ENCODE measurements around the gene CLASRP.

Gene CLASRP

DNA sequence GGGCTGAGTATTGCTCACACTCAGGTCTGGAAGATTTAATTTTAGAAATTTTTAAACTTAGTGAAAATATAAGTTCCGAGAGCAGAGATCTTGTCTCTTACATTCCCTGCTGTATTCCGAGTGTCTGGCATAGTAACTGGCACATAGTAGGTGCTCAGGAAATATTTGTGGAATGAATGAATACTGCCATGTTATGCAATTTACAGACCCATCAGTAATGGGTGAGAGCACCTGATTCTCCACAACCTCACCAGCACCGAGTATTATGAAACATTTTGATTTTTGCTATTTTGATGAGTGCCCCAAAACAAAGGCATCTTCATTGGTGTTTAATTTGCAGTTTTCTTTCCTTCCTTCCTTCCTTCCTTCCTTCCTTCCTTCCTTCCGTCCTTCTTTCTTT, 15.8 kb upstream of the CLASRP start:
- no peak for DNase-seq

DNA sequence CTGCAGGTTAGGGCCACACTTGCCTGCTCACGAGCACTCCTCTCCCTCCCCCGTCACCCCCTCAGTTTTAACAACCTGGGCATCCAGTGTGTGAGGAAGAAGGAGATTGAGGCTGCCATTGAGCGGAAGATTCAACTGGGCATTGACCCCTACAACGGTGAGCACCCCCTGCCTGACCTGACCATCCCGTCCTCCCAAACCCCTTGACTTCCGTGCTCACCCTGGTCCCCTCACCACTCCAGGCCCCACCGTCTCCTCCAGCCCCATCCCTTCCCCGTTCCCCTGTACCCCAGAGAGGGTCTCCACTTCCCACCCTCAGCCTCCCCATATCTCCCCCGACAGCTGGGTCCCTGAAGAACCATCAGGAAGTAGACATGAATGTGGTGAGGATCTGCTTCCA, 13.6 kb upstream of the CLASRP start:
- no peak for DNase-seq

DNA sequence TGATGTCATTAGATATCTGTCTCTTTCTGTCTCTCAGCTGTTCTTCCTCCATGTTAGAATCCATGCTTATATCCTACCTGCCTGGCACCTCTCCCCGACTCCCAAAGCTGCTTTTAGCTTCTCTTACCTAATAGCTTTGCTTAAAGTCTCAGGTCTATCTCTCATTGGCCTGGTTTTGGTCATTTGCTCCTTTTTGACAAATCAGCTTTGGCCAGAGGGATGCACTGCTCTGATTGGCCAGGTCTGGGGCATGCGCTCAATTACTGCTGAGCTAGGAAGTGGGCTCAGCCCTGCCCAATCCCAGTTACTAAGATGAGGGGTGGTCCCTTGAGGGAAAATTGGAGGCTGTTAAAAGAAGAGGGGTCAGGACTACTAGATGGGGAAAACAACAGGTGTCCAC, 11.5 kb upstream of the CLASRP start:
- no peak for DNase-seq

DNA sequence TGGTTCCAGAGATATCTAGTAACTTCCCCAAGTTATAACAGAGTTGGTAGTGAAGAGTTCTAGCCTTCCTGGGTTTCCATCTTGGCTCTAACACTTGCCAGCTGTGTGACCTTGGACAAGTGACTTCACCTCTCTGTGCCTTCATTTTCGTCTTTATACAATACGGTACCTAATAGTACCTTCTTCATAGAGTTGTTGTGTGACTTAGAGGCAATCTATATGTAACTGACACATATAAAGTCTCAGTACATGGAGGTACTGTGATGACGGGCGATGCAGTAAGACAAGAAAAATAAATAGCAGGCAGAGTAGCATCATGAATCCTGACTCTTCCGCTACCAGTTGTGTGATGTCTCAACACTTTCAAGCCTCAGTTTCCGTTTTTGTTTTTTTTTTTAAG, 8.0 kb upstream of the CLASRP start:
- DNase-seq, result no peak

DNA sequence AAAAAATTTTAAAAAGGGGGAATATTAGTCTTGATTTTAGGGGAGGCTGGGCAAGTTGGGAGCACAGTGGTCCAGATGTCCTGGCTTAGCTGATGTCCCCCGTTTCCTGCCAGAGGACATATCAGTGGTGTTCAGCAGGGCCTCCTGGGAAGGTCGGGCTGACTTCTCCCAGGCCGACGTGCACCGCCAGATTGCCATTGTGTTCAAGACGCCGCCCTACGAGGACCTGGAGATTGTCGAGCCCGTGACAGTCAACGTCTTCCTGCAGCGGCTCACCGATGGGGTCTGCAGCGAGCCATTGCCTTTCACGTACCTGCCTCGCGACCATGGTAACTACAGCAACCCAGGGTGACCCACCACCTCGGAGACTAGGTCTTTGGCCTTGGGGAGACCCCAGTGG, 6.4 kb upstream of the CLASRP start:
- no peak for DNase-seq

DNA sequence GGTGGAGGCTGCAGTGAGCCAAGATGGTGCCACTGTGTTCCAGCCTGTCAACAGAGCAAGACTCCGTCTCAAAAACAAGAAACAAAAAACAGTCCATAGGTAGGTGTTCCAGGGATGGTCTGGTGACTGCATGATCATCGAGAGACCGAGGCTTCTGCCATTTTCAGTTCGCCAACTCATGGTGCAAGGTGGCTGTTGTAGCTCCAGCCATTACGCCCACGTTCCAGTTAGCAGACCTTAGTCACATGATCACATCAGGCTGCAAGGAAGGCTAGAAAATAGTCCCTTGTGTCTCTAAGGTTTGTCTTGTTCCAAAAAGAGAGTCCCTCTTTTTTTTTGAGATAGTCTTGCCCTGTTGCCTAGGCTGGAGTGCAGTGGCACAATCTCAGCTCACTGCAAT, 3.1 kb upstream of the CLASRP start:
- no peak for DNase-seq

DNA sequence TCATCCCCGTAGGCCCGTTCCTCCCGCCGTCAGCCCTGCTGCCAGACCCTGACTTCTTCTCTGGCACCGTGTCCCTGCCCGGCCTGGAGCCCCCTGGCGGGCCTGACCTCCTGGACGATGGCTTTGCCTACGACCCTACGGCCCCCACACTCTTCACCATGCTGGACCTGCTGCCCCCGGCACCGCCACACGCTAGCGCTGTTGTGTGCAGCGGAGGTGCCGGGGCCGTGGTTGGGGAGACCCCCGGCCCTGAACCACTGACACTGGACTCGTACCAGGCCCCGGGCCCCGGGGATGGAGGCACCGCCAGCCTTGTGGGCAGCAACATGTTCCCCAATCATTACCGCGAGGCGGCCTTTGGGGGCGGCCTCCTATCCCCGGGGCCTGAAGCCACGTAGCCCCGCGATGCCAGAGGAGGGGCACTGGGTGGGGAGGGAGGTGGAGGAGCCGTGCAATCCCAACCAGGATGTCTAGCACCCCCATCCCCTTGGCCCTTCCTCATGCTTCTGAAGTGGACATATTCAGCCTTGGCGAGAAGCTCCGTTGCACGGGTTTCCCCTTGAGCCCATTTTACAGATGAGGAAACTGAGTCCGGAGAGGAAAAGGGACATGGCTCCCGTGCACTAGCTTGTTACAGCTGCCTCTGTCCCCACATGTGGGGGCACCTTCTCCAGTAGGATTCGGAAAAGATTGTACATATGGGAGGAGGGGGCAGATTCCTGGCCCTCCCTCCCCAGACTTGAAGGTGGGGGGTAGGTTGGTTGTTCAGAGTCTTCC, 1.3 kb upstream of the CLASRP start:
- no peak for DNase-seq

DNA sequence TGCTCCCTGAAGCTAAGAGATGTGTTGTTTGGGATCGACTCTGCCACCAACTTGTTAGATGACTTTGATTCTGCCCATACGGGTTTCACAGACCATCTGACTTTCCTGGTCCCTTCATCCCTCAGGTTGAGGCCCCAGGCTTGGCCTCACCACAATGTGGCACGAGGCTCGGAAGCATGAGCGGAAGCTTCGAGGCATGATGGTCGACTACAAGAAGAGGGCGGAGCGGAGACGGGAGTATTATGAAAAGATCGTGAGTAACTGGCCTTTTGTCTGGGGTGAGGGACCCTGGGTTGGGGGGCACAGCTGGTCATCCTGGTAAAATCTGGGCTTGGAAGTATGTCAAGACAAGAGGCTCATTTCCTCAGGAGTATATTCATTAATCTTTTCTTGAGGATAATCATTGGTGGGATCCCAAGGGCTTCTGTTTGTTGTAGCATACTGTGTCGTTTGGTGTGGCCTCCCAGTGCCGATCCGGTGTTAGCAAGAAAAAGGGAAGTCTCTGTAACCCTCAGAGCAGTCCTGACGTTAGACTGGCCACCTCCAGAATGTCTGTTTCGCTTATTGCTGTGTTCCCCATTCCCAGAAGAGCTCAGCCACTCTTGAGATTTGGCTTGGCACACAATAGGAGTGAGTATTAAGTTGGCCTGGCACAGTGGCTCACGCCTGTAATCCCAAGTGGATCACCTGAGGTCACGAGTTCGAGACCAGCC, 1.4 kb downstream of the CLASRP start:
- peak; percentile 97 for DNase-seq

DNA sequence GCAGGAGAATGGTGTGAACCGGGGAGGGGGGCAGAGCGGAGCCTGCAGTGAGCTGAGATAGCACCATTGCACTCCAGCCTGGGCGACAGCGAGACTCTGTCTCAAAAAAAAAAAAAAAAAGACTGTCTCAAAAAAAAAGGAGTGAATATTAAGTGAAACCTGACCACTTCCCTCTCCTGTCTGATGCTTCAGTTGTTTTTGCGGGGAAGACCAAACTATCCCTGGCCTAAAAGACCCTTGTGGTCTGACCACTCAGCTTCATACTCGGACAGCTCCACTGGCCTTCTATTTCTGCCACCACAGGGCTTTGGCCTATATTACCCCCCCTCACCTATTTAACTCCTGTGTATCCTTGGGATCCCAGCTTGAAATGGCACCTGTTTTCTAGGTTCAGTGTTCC, 2.3 kb downstream of the CLASRP start:
- peak; percentile 83 for DNase-seq

DNA sequence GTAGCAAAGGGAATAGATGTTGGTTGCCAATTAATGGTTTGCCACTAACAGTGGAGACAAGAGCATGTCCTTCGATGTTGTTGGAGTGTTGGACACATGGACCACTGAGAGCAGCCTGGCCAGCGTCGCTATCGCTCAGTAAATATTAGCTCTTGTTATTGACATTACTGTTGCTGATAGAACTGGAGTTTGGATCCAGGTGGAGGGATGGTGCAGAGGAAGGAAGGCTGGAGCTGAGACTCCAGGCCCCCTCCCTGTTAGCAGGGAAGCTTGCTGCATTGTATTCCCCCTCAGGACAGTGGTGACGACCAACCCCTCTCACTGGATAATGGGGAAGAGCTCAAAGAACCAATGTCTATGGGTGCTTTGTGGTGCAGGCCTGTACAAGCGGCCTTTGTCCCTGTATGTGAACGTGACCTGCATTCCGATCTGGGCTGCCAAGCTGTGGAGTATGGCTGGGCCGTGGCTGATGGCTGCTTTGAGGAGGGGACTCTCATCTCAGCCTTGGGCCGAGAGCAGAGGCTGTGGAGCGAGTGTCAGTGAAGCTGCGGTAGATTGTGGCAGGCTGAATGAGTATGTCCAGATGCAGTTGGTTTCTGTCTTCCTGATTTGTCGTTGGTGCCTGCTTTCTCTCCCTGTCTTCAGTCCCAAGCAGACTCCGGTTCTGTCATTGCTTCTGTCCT, 7.0 kb downstream of the CLASRP start:
- no peak for DNase-seq

DNA sequence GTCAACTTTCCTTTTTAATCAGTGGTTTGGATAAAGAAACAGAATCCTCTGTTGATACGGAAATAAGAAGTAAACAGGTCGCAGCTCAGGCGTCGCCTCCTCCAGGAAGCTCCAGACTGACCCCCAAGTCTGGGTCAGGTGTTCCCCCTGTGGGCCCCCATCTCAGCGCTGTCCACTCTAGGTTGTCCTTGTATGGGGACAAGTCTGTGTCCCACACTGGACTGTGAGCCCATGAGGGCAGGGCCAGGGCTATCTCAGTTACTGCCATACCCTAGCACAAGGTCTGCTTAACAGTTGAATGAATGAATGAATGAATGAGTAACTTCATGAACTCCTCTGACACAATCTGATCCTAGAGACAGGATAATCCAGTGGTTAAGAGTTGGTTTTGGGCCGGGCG, 7.5 kb downstream of the CLASRP start:
- DNase-seq, result no peak

DNA sequence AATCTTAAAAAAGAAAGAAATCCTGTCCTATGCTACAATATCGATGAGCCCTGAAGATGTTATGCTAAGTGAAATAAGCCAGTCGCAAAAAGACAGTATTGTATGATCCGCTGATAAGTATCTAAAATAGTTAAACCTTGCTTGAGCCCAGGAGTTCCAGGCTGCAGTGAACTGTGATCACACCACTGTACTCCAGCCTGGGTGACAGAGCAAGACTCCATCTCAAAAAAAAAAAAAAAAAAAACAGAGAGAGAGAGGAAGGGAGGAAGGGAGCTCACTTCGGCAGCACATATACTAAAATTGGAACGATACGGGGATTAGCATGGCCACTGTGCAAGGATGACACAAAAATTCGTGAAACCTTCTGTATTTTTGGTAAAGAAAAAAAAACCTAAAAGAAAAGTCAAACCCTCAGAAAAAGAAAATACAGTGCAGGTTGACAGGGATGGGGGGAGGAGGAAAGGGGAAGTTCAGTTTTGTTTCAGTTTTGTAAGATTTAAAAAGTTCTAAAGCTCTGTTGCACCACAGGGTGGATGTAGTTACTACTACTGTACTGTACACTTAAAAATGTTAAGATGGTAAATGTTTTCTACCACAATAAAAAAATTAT, 8.4 kb downstream of the CLASRP start:
- DNase-seq, result peak; percentile 93

DNA sequence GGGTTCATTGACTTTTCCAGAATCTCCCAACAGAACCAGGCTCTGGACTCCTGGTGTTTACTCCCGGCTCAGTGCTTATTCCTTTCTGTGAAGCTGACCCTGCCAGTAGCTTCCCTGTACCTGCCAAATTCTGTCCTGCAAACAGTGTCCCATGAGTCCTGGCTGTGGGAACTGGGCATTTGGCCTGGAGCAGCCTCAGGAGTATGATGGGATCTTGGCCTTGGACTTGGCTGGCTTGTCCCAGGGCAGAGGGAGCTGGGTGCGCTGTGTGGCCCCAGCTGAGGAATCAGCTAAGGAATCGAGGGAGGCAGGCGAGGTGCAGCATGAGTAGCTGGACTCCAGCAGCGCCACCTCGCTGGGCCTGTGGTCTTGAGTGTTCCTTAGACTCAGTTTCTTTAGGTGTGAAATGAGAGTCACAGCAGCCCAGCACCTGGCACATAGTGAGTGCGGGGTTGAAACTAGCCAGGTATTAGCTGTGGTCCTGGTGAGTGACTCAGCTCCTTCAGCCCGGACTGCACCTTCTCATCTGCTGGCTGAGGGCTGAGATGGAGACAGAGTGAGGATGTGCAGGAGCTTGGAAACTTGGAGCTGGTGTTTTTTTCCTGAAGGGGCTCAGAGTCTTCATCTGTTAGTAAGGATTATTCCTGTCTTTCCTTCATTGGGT, 10.4 kb downstream of the CLASRP start:
- DNase-seq, result no peak

DNA sequence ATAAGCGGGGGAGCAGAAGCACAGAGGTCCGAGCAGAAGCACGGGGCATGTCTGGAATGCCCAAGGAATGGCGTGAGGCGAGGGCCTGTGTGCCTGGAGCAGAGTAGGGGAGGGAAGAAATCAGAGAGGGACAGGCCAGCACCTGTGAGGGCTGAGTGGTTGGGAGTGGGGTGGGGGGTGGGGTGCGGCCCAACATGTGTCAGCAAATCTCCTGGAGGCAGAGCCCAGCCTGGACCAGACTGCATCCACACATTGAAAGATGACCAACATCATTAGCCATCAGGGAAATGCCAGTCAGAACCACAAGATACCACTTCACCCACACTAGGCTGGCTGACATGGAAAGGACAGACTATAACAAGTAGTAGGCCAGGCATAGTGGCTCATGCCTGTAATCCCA, 11.2 kb downstream of the CLASRP start:
- DNase-seq, result no peak

DNA sequence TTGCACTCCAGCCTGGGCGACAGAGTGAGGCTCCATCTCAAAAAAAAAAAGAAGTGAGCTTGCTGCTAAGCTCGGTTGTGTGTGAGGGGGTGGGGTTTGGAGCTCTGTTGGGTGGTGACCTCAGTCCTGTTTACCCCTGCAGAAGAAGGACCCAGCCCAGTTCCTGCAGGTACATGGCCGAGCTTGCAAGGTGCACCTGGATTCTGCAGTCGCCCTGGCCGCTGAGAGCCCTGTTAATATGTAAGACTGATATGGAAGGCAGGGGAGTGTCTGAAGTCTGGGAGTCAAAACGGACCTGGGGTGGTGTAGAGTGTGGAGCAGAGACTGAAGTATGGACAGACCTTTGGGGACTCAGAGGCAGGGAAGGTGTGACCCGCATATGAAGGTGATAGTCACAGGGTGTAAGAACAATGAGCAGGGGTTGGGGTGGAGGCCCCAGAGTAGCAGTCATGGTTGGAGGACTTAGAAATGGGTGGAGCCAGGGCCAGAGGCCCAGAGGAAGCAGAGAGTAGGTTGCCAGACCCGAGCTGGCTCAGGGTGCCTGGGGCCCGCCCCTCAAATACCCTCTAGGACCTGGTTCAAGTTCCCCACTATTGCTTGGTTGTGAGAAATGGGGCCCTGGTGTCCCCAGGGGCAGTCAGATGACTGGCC, 13.2 kb downstream of the CLASRP start:
- no peak for DNase-seq

DNA sequence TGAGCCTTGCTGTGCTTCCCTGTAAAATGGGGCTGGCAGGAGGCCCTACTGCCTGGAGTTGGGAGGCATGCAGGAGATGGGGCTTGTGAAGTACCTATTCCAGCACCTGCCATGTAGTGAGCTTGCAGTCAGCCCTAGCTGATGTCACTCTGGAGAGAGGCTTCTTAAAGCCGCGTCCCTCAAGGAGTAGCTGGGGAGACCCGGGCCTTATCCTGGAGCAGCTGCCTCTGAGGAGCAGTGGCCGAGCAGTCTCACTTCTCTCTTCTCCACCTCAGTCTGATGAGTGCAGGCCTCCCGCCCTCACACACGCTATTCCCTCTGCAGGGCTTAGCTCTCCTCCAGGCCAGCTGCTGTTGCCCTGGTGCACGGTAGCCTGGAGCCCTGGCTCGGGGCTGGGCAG, 18.0 kb downstream of the CLASRP start:
- peak; percentile 85 for DNase-seq

DNA sequence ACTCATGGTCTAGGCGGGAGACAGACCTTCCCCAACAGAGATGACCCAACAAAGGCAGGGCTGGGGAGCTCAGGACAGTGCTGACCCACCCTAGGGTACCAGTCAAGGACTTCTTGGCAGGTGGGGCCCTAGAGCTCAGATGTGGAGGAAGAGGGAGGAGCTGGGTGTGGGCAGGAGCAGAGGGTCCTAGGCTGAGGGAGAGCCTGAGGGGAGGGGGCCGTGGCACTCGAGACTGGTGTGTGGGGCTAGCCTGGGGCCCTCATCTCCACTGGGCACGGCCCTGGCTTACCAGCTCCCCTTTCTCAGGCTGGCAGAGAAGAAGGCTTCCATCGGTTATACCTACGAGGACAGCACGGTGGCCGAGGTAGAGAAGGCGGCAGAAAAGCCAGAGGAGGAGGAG, 18.6 kb downstream of the CLASRP start:
- DNase-seq, result no peak

DNA sequence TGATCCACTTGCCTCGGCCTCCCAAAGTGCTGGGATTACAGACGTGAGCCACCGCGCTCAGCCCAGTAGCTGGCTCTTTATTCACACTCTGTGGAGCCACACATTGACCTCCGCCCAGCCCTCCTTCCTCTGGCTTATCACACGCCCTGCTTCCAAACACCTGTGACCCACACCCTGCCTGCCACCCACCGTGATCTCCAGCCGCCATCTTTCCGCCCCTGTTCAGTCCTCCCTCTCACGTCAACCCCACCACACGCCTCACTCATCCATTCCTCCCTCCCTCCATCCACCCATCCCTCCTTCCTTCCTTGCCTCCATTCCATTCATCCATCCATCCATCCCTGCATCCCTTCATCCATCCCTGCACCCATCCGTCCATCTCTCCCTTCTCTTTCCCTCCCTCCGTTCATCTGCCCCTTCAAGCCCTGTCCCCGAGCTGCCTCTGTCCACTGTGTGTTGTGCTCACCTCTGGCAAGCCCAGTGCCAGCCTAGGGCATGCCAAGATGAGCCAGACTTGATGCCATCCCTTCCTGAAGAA, 19.8 kb downstream of the CLASRP start:
- DNase-seq, result no peak

DNA sequence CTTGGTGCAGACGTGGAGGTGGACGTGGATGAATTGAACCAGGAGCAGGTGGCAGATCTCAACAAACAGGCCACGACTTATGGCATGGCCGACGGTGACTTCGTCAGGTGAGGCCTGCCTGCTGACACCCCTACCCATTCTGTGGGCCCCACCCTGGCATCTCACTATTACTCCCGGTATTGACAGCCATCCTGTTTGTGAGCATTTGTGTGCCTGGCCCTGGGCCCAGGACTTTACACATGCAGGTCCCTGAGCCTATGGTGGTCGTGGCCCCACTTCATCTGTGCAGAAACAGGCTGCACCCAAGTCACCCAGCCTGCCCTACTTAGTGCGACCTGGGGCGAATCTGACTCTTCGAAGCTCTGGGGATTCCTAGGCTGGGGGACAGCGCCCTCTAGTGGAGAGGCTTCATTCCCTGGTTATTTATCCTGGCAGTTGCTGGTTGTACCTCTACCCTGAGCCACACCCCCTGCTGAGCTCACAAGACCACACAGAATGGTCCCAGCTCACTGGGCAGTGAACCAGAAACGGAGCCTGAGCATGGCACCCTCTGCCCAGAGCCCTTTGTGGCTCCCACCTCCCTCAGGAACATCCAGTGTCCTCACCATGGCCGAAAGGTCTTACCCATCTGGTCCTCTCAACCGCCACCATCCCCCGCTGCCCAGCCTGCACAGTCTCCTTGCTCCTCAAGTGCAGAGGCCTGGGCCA, 20.6 kb downstream of the CLASRP start:
- peak; percentile 82 for DNase-seq

DNA sequence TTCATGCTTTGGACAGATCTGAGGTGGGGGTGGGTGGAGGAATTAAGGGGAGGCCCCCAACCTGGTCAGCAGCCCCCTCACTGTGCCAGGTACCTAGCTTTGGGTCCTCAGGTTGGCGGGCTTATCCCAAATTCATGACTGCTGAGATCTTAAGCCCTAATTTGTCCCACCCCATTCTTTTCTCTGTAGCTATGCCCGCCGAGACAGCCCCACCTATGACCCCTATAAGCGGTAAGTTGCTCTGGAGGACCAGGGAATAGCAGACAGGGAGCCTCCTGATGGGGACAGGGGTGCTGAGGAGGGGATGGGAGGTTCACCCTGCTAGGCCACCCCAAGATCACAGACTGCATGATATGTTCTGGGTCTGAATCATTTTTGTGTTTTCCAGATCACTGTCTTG, 23.1 kb downstream of the CLASRP start:
- no peak for DNase-seq

Measured in MV-4-11 (cell line).